Measurements from ENCODE around the gene EMC10. TPM values are rescaled to one million over a fixed set of nuclear protein-coding genes. Genes with fewer than 3 reads are reported as not detected.

The EMC10 gene
- total and polyA plus RNA-seq, 10 of the 15 experiments (the other 5 are each of a cell fraction or from before 2014, with no cell fraction given): 2.5 to 77.3 (median 20.3) TPM

GRCh38 chr19:50492303-50493052, 16.2 kb downstream of the EMC10 start:
- POLR2A ChIA-PET: interaction anchor here (0.6 kb wide), 1 partner anchor 41 kb away, joined by 4 read pairs; no protein-coding TSS in a partner anchor
- Histone ChIP-seq H3K36me3 (ENCODE audit: control insufficient read depth in 2 of 2, insufficient read depth in 2 of 2, low read length in 1 of 2) (no peaks in the 10 kb centered on the region), H4K20me1 (ENCODE audit: control insufficient read depth, insufficient read depth) (no peaks in the 10 kb centered on the region), H3K4me2 (ENCODE audit: control insufficient read depth, insufficient read depth) (no peak overlapping the region), H3K4me3 (no peak overlapping the region), H3K79me2 (ENCODE audit: control insufficient read depth, insufficient read depth, low read length) (no peaks in the 10 kb centered on the region), H3K27ac (ENCODE audit: control insufficient read depth, insufficient read depth) (no peak overlapping the region), H3K9ac (ENCODE audit: control insufficient read depth, insufficient read depth, low read length) (no peak overlapping the region), H2AFZ (ENCODE audit: control insufficient read depth, low read depth, low read length) (no peak overlapping the region), H3K4me1 (ENCODE audit: control insufficient read depth, insufficient read depth, low read length) (no peaks in the 10 kb centered on the region), H3K27me3 (replicated peaks in 1 of 2; ENCODE audit: control insufficient read depth in 2 of 2, insufficient read depth in 2 of 2, low read length in 1 of 2) (no peaks in the 10 kb centered on the region), H3K9me3 (replicated peaks; ENCODE audit: control insufficient read depth, insufficient read depth, low read length) (no peaks in the 10 kb centered on the region)
- WGBS (ENCODE audit: insufficient coverage, insufficient replicate concordance, low lambda C conversion rate, missing lambda C conversion rate): 9% methylated on average over 9 of the region's 12 CpGs
- in situ Hi-C loops (cut with MboI): no loop called here
- BruUV-seq (replicated peaks): no TSS peak
- 0 out of 2 replicates have a peak, but pooled peaks have one; percentile 14 for TF ChIP-seq IKZF1 (conservative IDR thresholded peaks at IDR 0.05)
- no peak for TF ChIP-seq PAX8 (IDR thresholded peaks at IDR 0.05)
- ATAC-seq (peak; percentile 78), DNase-seq (ENCODE audit: low read depth, low spot score) (no peak), FAIRE-seq (no peak)
- intact Hi-C loops (cut with micrococcal nuclease; ENCODE audit: unreplicated experiment): no loop called here
- CTCF ChIA-PET: no interaction called here
- RAD21 ChIA-PET (ENCODE audit: unreplicated experiment): no interaction called here
- SMC1A ChIA-PET (ENCODE audit: uncharacterized antibody, unreplicated experiment): interaction anchor here (0.6 kb wide), 1 partner anchor 41 kb away, joined by 3 read pairs; no protein-coding TSS in a partner anchor

- POLR2A ChIA-PET: no interaction called here
- no peaks in the 10 kb centered on the region for H3K27me3 ChIP-seq (replicated peaks in 1 of 2; ENCODE audit: control insufficient read depth in 2 of 2, insufficient read depth in 2 of 2, low read length in 1 of 2)
- no peak for TF ChIP-seq ZNF622 (IDR thresholded peaks at IDR 0.05)
- intact Hi-C loops (cut with micrococcal nuclease; ENCODE audit: unreplicated experiment): no loop called here
- in situ Hi-C loops (cut with MboI): no loop called here
- SMC1A ChIA-PET (ENCODE audit: uncharacterized antibody, unreplicated experiment): no interaction called here
- CTCF ChIA-PET: no interaction called here
- H2AFZ ChIP-seq (ENCODE audit: control insufficient read depth, low read depth, low read length): no peak overlapping the region
- H3K4me1 ChIP-seq (ENCODE audit: control insufficient read depth, insufficient read depth, low read length): no peaks in the 10 kb centered on the region
- H3K27ac ChIP-seq (ENCODE audit: control insufficient read depth, insufficient read depth): no peak overlapping the region
- FAIRE-seq (no peak), DNase-seq (ENCODE audit: low read depth, low spot score) (no peak), ATAC-seq (no peak)
- no peaks in the 10 kb centered on the region for H3K36me3 ChIP-seq (ENCODE audit: control insufficient read depth in 2 of 2, insufficient read depth in 2 of 2, low read length in 1 of 2)
- RAD21 ChIA-PET (ENCODE audit: unreplicated experiment): no interaction called here
- no peak overlapping the region for H3K4me2 ChIP-seq (ENCODE audit: control insufficient read depth, insufficient read depth)
- H3K79me2 ChIP-seq (ENCODE audit: control insufficient read depth, insufficient read depth, low read length): no peaks in the 10 kb centered on the region
- no peaks in the 10 kb centered on the region for H3K9me3 ChIP-seq (replicated peaks; ENCODE audit: control insufficient read depth, insufficient read depth, low read length)
- H4K20me1 ChIP-seq (ENCODE audit: control insufficient read depth, insufficient read depth): no peaks in the 10 kb centered on the region
- BruUV-seq (replicated peaks): no TSS peak
- WGBS (ENCODE audit: insufficient coverage, insufficient replicate concordance, low lambda C conversion rate, missing lambda C conversion rate): 66% methylated on average over 7 of the region's 8 CpGs
- H3K9ac ChIP-seq (ENCODE audit: control insufficient read depth, insufficient read depth, low read length): no peak overlapping the region
- no peak overlapping the region for H3K4me3 ChIP-seq
Measured at GRCh38 chr19:50493171-50493570, 16.9 kb downstream of the EMC10 start.
